Activated naive CD4-positive, alpha-beta T cell treated with Interleukin-2 at 50 U/mL for 16 hours (primary cell): ENCODE measurements around the gene WIPI1.
"Not testable (repeated sequence)": the region's sequence is repeated elsewhere in the genome, so short reads cannot be mapped to it uniquely, and the experiment has no call there.

Experiments used
- DNase-seq: peaks from one replicate; pipeline ENCODE4 v3.0.0-alpha.2; 2020

The WIPI1 gene

GRCh38 chr17:68413597-68414560 is 43.4 kb downstream of the WIPI1 start:
- DNase-seq = peak; percentile 66

- not testable (repeated sequence) for DNase-seq
These were observed 49.6 kb downstream of the WIPI1 start for GRCh38 chr17:68407656-68408055.

- DNase-seq = not testable (repeated sequence)
These were observed 53.5 kb downstream of the WIPI1 start for GRCh38 chr17:68403837-68404236.

GRCh38 chr17:68403122-68403521 is 54.2 kb downstream of the WIPI1 start:
- DNase-seq = no peak

- DNase-seq = no peak
These were observed 56.0 kb downstream of the WIPI1 start for GRCh38 chr17:68401288-68401687.

GRCh38 chr17:68400404-68400735 is 56.9 kb downstream of the WIPI1 start:
- no peak for DNase-seq

- peak; percentile 54 for DNase-seq
These were observed 57.5 kb downstream of the WIPI1 start for GRCh38 chr17:68399638-68400403.

GRCh38 chr17:68398691-68399637 is 58.3 kb downstream of the WIPI1 start:
- peak; percentile 24 for DNase-seq

- no peak for DNase-seq
These were observed 60.2 kb downstream of the WIPI1 start for GRCh38 chr17:68397108-68397536.

GRCh38 chr17:68396226-68397107 is 60.8 kb downstream of the WIPI1 start:
- no peak for DNase-seq

GRCh38 chr17:68394608-68395331 is 62.5 kb downstream of the WIPI1 start:
- no peak for DNase-seq

GRCh38 chr17:68391561-68392268 is 65.6 kb downstream of the WIPI1 start:
- DNase-seq = no peak

- no peak for DNase-seq
These were observed 66.3 kb downstream of the WIPI1 start for GRCh38 chr17:68390888-68391545.

- no peak for DNase-seq
These were observed 68.3 kb downstream of the WIPI1 start for GRCh38 chr17:68389041-68389440.

- DNase-seq = no peak
These were observed 69.7 kb downstream of the WIPI1 start for GRCh38 chr17:68387435-68388218.

GRCh38 chr17:68385490-68386215 is 71.6 kb downstream of the WIPI1 start:
- DNase-seq = no peak

GRCh38 chr17:68384941-68385340 is 72.4 kb downstream of the WIPI1 start:
- no peak for DNase-seq

- DNase-seq = no peak
These were observed 72.8 kb downstream of the WIPI1 start for GRCh38 chr17:68384471-68384870.
